ENCODE measurements around the gene SEC24C. TPM values are rescaled to one million over a fixed set of nuclear protein-coding genes. Genes with fewer than 3 reads are reported as not detected.

SEC24C gene
- total and polyA plus RNA-seq, 2 of the 13 experiments (the other 11 are each of a cell fraction or from before 2014, with no cell fraction given): 63.1 to 66.4 TPM

DNA sequence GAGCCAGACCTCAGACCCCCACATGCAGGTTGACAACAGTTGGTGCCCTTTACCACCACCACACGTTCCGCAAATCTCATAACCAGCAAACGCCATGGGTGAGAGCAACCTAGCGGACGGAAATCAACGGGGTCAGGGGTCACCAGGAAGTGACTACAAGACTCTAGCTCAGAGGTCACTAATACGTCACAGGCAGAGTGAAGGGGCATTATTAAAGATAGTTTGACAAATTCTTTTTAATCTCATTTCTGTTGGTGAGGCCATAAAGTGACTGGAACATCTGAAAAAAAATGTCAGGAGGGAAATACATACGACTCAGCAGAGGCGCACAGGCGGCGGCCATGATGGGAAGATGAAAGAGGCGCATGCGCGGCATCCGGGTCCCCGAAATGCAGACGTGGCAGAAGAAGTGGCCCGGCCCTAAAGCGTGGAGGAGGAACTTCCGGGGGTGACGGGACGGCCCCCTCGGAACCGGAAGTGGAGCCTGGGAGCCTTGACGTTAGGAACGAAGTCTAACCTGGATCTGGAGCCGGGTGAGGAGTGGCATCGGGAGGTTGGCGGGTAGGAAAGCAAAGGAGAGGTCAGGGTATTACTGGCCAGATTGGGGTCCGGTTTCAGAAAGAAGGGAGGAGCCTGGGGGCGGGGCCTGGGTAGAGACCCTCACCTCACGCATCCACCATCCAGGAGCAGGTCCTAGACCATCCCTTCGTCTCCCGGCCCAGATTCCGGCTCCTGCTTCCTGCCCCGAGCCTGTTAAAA is at the start of gene SEC24C (continued):
- TF ChIP-seq, protein P1, sequence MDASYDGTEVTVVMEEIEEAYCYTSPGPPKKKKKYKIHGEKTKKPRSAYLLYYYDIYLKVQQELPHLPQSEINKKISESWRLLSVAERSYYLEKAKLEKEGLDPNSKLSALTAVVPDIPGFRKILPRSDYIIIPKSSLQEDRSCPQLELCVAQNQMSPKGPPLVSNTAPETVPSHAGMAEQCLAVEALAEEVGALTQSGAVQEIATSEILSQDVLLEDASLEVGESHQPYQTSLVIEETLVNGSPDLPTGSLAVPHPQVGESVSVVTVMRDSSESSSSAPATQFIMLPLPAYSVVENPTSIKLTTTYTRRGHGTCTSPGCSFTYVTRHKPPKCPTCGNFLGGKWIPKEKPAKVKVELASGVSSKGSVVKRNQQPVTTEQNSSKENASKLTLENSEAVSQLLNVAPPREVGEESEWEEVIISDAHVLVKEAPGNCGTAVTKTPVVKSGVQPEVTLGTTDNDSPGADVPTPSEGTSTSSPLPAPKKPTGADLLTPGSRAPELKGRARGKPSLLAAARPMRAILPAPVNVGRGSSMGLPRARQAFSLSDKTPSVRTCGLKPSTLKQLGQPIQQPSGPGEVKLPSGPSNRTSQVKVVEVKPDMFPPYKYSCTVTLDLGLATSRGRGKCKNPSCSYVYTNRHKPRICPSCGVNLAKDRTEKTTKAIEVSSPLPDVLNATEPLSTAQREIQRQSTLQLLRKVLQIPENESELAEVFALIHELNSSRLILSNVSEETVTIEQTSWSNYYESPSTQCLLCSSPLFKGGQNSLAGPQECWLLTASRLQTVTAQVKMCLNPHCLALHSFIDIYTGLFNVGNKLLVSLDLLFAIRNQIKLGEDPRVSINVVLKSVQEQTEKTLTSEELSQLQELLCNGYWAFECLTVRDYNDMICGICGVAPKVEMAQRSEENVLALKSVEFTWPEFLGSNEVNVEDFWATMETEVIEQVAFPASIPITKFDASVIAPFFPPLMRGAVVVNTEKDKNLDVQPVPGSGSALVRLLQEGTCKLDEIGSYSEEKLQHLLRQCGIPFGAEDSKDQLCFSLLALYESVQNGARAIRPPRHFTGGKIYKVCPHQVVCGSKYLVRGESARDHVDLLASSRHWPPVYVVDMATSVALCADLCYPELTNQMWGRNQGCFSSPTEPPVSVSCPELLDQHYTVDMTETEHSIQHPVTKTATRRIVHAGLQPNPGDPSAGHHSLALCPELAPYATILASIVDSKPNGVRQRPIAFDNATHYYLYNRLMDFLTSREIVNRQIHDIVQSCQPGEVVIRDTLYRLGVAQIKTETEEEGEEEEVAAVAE (CRISPR knock-in tag; IDR thresholded peaks at IDR 0.05; ENCODE audit: borderline replicate concordance): no peak
- TF ChIP-seq ZNF317 (CRISPR knock-in tag; IDR thresholded peaks at IDR 0.05) (0 out of 2 replicates have a peak, but pooled peaks have one; percentile 65), FOXP4 (CRISPR knock-in tag; IDR thresholded peaks at IDR 0.05) (peak; percentile 34; the same call in 1 of the 2 replicates), SOX6 (IDR thresholded peaks at IDR 0.05) (no peak), SOX6 (CRISPR knock-in tag; IDR thresholded peaks at IDR 0.05) (peak; percentile 26; the same call in 1 of the 2 replicates), RBAK (CRISPR knock-in tag; IDR thresholded peaks at IDR 0.05) (0 out of 2 replicates have a peak, but pooled peaks have one; percentile 35), NR2C2 (CRISPR knock-in tag; IDR thresholded peaks at IDR 0.05; ENCODE audit: borderline replicate concordance) (peak; percentile 99), ZNF839 (CRISPR knock-in tag; IDR thresholded peaks at IDR 0.05; ENCODE audit: borderline replicate concordance) (peak; percentile 100), ZBTB21 (CRISPR knock-in tag; IDR thresholded peaks at IDR 0.05) (peak; percentile 98), GATAD2A (CRISPR knock-in tag; IDR thresholded peaks at IDR 0.05) (peak; percentile 37; the same call in 1 of the 2 replicates), EED (CRISPR knock-in tag; IDR thresholded peaks at IDR 0.05) (no peak), KDM5A (IDR thresholded peaks at IDR 0.05; ENCODE audit: borderline replicate concordance, low read length) (peak; percentile 83; the same call in 1 of the 2 replicates), PHF5A (CRISPR knock-in tag; IDR thresholded peaks at IDR 0.05; ENCODE audit: low read depth, unreplicated experiment) (peak; percentile 23), MIER3 (CRISPR knock-in tag; IDR thresholded peaks at IDR 0.05; ENCODE audit: borderline replicate concordance) (peak; percentile 69; the same call in 1 of the 2 replicates)
- TF ChIP-seq, protein P2, sequence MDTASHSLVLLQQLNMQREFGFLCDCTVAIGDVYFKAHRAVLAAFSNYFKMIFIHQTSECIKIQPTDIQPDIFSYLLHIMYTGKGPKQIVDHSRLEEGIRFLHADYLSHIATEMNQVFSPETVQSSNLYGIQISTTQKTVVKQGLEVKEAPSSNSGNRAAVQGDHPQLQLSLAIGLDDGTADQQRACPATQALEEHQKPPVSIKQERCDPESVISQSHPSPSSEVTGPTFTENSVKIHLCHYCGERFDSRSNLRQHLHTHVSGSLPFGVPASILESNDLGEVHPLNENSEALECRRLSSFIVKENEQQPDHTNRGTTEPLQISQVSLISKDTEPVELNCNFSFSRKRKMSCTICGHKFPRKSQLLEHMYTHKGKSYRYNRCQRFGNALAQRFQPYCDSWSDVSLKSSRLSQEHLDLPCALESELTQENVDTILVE (CRISPR knock-in tag; IDR thresholded peaks at IDR 0.05): peak; percentile 78
- TF ChIP-seq, protein P3, sequence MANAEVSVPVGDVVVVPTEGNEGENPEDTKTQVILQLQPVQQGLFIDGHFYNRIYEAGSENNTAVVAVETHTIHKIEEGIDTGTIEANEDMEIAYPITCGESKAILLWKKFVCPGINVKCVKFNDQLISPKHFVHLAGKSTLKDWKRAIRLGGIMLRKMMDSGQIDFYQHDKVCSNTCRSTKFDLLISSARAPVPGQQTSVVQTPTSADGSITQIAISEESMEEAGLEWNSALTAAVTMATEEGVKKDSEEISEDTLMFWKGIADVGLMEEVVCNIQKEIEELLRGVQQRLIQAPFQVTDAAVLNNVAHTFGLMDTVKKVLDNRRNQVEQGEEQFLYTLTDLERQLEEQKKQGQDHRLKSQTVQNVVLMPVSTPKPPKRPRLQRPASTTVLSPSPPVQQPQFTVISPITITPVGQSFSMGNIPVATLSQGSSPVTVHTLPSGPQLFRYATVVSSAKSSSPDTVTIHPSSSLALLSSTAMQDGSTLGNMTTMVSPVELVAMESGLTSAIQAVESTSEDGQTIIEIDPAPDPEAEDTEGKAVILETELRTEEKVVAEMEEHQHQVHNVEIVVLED (CRISPR knock-in tag; IDR thresholded peaks at IDR 0.05; ENCODE audit: borderline replicate concordance): peak; percentile 86
- TF ChIP-seq, protein P4, sequence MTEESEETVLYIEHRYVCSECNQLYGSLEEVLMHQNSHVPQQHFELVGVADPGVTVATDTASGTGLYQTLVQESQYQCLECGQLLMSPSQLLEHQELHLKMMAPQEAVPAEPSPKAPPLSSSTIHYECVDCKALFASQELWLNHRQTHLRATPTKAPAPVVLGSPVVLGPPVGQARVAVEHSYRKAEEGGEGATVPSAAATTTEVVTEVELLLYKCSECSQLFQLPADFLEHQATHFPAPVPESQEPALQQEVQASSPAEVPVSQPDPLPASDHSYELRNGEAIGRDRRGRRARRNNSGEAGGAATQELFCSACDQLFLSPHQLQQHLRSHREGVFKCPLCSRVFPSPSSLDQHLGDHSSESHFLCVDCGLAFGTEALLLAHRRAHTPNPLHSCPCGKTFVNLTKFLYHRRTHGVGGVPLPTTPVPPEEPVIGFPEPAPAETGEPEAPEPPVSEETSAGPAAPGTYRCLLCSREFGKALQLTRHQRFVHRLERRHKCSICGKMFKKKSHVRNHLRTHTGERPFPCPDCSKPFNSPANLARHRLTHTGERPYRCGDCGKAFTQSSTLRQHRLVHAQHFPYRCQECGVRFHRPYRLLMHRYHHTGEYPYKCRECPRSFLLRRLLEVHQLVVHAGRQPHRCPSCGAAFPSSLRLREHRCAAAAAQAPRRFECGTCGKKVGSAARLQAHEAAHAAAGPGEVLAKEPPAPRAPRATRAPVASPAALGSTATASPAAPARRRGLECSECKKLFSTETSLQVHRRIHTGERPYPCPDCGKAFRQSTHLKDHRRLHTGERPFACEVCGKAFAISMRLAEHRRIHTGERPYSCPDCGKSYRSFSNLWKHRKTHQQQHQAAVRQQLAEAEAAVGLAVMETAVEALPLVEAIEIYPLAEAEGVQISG (CRISPR knock-in tag; IDR thresholded peaks at IDR 0.05): peak; percentile 91

All from HepG2 (cell line).